Stimulated activated CD8-positive, alpha-beta memory T cell treated with anti-CD3 and anti-CD28 coated beads, Interleukin-15, amount 100 ng/mL, for 24 hours (primary cell): Measurements from ENCODE around the gene WDR73.

Experiments
- DNase-seq: peaks from one replicate; pipeline ENCODE4 v3.0.0-alpha.2; 2020; ENCODE audit warnings: low read depth

The WDR73 gene

DNA sequence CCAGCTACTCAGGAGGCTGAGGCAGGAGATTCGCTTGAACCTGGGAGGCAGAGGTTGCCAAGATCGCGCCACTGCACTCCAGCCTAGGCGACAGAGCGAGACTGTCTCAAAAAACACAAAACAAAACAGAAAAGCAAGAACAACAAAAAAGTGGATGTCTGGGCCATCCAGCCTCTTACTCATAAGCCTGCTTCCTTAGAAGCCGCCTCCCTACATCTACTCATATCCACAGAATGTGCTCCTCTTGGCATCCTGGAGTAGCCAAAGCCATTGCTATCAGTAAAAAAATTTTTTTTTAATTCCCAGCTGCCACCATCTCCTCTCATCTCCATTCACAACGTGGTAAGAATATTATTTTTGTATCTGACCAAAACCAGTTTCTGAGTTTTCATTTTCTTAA, 42.5 kb downstream of the WDR73 start:
- DNase-seq = no peak

GRCh38 chr15:84609818-84610525, 44.1 kb downstream of the WDR73 start:
- no peak for DNase-seq

DNA sequence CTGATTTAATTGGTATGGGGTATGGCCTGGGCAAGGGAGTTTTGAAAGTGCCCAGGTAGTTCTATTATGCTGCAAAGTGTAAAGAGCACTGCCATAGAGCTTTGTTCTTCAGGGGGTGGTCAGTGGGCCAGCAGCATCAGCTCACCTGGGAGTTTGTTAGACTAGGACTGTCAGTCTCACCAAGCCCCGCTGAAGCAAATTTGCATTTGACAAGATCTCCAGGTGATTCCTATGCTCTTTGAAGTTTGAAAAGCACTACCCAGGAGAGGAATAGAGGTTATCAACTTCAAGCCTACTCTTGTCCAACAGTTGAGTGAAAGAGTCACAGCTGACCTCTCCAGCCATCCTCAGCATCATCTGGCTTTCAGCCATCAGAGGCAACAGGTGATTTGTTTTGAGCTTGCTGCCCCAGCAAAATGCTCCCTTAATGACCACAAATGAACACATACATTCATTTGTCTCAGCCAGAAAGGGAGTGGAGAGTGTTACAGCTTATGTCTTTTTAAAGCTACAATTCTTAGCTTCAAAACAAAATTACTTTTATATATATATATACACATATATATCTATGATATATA, 45.3 kb downstream of the WDR73 start:
- DNase-seq = no peak

DNA sequence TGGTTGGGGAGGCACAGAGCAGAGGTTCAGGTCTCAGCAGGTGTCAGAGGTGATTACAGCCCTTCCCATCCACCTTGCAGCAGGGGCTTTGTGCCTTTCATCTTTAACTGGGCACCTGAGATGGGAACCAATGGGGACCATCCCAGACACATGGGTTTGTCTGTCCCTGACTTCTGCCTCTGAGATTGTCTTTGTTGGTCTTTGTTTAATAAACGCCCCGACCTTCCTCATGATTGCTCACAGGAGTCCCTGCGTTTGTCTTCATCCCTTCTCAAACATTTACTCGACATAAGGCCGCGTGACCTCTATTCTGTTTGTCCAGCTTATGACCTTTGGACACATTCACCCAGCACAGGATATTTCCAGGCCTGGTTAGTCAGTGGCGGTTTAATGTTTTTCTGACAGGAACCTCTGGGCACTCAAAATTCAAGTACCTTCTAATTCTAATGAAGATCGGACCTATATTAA, 47.4 kb downstream of the WDR73 start:
- DNase-seq = no peak

DNA sequence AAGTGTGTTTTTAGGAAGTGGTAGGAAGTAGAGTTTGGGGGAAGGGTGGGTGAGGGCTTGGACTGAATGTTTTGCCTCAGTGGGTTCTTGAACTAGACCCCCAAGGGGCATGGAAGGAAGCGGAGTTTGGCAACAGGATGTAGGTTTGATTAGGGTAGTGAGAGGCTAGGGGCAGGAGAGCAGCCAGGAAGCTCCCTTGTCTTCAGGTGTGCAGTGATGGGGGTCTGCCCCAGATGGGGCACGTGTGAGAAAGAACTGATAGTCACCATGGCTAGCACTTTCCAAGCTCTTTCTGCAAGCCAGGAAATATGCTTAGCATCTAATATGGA, 48.6 kb downstream of the WDR73 start:
- DNase-seq = no peak

DNA sequence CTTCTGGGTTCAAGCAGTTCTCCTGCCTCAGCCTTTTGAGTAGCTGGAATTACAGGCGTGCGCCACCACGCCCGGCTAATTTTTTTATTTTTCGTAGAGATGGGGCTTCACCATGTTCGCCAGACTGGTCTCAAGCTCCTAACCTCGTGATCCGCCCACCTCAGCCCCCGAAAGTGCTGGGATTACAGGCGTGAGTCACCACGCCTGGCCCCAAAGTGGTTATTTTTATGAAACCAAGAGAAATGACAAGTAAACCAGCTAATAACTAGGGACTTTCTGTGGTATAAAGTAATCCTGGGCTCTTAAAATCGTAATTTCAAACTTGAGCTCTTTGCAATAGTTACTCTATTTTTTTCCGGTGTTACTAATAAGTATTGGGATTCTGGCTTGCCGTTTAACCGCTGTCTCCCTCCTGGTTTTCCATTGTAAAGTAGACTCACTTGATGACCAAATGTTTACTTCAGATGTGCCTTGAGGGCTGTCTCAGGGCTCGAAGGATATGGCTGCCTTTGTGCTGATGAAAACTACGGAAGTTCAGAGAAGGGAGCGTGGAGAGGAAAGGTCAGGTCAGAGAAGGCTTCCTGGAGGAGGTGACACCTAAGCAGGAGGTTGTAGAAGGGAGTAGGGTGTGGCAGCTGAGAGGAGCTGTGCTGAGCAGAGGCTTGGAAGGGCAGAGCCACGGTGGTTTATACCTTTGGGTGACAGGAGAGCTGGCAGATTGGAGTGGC, 49.1 kb downstream of the WDR73 start:
- DNase-seq = peak; percentile 35

GRCh38 chr15:84603630-84604379, 50.3 kb downstream of the WDR73 start:
- DNase-seq = no peak

- DNase-seq = no peak
These were observed 52.6 kb downstream of the WDR73 start for GRCh38 chr15:84601555-84601838.

- peak; percentile 82 for DNase-seq
These were observed 53.2 kb downstream of the WDR73 start, which contains the start of gene ZSCAN2 for GRCh38 chr15:84600687-84601554. Gene ZSCAN2, plus strand, starts transcription at chr15:84601009. Its CDS starts 2,919 bp downstream, at chr15:84603928.

- no peak for DNase-seq
These were observed 53.8 kb downstream of the WDR73 start for GRCh38 chr15:84600331-84600686.

DNA sequence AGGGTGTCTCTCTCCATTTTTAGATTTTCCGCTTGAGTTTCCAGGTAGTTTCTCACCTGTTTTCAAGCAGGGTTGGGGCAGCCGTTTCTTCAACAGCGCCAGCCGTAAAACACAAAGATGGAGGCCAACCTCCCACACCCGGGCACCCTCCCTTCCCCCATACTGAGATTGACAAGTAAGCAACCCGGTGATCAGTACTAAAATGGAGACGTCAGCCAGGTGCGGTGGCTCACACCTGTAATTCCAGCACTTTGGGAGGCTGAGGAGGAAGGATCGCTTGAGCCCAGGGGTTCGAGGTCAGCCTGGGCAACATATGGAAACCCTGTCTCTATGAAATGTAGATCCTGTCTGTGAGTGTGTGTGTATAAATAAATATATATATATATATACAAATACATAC, 54.2 kb downstream of the WDR73 start:
- no peak for DNase-seq

DNA sequence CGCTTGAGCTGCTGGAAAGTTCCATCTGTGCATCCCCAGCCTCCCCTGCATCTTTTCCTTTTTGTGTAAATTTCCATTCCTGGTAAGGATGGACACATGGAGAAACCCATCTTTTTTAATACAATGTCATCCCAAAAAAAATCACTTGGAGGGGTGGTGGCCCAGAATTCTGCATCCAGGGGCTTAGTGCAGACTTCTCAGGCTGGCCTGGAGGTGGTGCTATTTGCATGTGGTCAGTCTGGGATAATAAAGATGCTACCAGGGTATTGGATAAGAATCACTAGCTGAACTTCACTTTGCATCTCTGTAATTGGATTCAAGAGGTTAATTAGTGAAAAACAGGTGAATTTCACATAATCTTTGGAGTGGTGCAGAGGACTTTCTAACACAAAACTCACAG, 55.1 kb downstream of the WDR73 start:
- no peak for DNase-seq

GRCh38 chr15:84598250-84598649, 55.8 kb downstream of the WDR73 start:
- DNase-seq = no peak

GRCh38 chr15:84597296-84597695, 56.8 kb downstream of the WDR73 start:
- DNase-seq = no peak

DNA sequence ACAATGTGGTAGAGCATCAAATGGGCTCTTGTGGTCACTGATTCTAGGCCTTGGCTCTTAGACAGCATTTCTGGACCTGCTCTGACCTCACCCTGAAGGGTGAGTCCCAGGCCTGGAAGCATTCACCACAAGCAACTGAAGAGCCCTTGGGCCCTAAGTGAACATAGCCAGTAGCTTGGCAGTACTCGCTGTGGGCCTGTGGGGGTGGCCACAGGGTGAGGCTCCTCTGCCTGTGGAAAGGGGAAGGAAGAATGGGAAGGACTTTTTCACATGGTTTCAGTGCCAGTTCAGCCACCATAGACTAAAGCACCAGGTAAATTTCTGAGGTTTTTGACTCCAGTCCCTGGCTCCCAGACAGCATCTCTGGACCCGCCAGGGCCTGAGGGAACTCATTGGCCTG, 58.4 kb downstream of the WDR73 start:
- no peak for DNase-seq

GRCh38 chr15:84594617-84595290, 59.3 kb downstream of the WDR73 start:
- DNase-seq = no peak

GRCh38 chr15:84591815-84592214, 62.3 kb downstream of the WDR73 start:
- no peak for DNase-seq

- DNase-seq = no peak
These were observed 63.7 kb downstream of the WDR73 start for GRCh38 chr15:84590406-84590805.
